ENCODE results near the gene LDLRAD4.

Gene LDLRAD4

DNA sequence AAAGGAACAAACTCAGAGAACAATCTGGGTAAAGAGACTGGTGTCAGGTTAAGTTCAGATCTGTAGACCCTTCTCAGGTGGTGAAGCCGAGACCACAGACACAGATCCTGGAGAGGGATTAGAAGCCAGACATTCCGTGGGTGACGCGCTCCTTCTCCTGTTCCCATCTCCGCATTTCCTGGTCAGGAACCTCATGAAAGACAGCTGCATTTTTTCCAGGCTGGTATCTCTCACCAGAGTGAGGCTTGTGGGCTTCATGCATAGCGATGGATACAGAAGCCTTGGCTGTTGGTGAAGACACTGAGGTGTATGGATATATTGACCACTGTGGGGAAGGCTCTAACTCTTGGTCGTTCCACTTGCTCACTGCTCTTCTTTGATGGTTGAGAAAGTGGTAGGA is 355.2 kb downstream of the LDLRAD4 start:
- DNase-seq (ENCODE audit: low read depth): no peak

DNA sequence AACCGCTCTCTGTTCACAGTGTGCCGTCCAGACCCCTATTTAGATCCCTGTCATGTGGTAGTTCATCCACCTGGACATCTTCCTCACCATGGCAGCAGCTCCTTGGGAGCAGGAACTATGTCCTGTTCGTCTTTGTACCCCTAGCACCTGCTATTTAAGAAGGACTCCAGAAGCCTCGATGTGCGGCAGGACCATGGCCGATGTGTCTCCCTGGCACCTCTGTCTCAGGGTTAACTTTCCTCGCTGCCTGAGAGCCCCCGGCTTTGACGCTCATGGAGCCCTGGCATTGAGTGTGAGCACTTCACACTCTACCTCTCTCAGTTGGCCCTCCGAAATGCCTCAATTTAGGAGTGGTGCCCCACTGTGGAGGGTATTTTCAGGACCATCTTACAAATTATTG is 355.8 kb downstream of the LDLRAD4 start:
- no peak for DNase-seq (ENCODE audit: low read depth)

DNA sequence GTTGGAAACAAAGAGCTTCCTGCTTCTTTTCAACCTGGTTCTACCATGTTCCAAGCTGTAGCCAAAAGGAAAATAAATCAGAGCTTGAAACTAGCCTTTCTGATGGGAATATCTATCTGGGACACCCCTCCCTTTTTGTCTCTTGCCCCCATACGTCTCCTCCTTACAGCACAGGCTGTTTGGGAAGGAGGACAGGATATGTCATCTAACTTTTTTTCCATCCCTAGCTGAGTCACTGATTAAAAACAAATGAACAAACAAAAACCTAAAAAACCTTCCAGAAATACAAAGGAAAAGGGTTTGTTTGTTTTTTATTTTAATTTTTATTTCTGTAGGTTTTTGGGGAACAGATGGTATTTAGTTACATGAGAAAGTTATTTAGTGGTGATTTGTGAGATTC is 356.2 kb downstream of the LDLRAD4 start:
- DNase-seq (ENCODE audit: low read depth): no peak

DNA sequence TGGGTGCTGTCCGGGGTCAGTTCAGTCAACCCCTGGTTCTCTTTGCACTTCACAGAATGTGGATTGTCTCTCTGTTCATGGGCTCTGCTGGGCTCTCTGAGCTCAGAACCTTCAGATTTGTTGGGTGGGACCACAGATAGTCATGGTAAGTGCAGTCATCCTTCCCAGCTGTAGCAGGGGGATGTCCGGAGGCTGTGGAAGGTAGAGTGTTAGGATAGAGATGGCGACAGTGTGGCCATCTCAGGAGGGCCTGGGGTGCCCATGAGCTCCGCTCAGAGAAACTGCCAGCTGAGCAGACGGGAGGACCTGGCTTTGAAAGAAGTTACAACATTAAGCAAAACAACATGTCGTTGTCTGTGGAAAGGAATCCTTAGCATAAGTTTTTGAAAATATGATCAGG is 358.0 kb downstream of the LDLRAD4 start:
- DNase-seq (ENCODE audit: low read depth): no peak

DNA sequence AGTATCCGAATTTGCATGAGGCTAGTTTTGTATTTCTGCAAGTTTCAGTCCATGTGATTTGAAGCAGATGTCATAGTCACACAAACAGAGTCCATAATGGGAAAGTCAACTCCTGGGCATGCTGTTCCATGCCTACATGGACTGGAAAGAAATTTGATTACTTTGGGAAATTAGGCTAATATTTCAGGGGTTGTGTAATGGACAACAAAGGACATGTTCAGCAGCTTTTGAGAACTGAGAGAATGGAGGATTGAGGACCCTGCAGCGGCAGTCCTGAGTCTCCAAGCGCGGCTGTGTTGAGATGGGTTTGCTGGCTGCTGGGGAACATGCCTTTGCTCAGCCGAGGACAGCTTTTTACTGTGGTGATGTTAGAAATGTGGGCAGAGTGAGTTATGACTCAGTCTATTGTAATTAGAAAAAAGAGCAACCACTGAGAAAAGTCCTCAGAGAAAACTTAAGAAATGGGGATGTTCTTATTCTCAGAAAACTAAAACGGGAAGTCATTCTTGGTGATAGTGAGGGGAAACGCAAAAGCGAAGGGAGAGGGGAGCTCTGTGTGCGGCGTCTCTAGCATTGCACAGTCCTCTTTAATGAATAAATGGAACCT is 358.6 kb downstream of the LDLRAD4 start:
- DNase-seq (ENCODE audit: low read depth): peak; percentile 33

DNA sequence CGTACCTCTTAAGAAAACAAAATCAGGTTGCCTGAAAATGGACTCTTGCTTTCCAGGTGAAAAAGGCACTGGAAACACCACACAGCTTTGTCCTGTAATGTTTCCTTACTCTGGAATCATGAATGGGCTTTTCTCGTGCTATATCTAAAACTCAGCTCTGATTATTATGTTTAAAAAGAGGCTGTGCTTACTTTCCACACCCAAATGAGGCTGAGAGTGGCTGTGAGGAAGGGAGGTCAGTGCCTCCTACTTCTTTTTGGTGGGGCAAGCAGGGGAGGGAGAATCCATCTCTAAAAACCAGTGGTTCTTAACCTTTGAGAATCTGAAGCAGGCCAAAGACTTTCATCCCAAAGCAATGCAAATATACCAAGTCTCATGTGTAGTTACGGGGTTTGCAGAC is 359.2 kb downstream of the LDLRAD4 start:
- no peak for DNase-seq (ENCODE audit: low read depth)

DNA sequence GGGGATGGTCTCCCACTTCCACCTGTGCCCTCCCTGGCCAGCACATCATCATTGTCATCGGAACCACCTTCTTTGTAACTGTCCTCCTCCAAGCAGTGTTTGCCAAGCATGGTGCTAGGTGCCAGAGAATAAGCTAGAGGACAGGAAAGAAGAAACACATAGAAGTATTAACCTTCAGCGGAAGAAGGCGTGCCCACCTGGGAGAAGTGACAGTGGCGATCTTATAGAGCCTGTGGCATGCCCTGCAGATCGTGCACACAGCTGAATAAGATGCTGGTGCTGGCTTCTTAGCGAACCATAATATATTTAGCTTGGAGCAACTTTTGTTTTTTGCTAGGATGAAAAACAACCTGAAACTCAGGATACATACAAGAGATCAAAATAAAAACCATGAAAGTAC is 359.8 kb downstream of the LDLRAD4 start:
- DNase-seq (ENCODE audit: low read depth): no peak

DNA sequence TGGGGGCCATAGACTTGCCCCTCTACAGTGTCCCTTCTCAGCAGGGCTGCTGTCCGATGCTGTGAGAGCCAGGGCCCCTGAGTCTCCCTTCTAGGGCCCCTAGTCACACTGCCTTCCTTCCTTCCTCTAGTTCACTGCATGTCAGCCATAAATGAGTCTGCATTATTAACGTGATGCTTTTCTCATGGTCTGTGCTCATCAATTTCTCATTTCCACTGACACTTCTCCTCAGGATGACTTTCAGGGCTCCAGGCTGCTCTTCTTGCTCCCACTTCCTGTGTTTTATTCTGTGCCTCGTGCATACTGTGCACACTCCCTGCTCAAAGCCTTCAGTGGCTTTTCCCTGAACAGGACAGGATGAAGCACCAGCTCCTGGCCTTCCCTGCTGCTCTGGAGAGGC is 361.3 kb downstream of the LDLRAD4 start:
- DNase-seq (ENCODE audit: low read depth): no peak

DNA sequence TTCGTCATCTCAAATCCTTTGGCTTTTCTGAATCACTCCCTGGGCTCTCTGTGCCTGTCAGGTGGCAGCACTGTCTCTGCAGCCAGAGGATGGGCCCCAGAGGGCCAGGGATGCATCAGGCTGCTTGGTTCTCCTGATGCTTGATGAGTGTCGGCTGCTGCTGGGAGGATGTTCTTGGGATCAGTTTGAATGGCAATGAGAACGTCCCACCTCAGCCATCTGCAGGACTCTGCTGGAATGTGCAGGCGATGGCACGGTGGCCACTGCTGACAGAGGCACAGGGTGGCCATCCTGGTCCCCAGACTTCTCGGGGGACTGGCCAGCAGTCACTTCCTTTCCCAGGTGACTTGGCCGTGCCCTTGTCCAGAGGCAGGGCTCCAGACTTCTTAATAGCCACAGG is 361.8 kb downstream of the LDLRAD4 start:
- DNase-seq (ENCODE audit: low read depth): no peak

DNA sequence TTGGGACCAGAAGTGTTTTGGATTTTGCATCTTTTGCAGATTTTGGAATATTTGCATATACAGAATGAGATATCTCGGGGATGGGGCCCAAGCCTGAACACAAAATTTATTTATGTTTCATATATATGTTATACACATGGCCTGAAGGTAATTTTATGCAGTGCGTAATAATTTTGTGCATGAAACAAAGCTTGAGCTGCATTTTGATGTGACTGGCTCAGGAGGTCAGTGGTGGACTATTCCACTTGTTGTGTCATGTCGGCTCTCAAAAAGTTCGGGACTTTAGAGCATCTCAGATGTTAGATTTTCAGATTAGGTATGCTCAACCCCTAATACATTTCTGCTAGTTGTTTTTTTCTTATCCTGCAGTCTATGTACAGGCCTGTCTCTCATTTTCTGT is 362.4 kb downstream of the LDLRAD4 start:
- DNase-seq (ENCODE audit: low read depth): no peak

DNA sequence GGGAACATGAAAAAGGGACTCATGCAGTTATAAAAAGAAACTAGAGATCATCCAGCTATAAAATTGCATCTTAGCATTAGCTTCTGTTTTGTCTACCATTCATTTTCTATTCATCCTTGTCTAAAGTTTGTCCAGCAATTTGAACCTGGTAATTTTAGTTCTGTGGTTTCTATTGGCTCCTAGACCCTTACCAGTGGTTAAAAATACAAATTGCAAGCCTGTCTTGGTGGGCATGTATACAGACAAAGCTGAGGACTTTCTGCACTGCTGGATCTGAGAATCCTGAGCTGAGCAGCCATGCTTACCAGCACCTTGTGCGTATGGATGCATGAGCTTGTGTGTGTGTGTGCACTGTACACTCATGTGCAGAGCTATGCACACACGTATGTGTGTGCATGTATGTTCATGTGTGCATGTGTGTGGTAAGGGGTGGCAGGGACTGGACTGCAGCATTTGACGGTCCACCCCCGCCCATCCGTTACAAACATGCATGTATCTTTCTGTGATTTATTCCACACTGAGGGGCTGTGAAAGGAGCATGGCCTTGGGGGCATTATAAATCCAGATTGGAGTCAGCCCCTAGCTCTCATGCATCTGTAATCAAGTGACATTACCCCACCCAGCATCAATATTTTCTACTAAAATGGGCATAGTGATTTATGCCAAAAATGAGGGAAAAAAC is 363.1 kb downstream of the LDLRAD4 start:
- DNase-seq (ENCODE audit: low read depth): no peak

DNA sequence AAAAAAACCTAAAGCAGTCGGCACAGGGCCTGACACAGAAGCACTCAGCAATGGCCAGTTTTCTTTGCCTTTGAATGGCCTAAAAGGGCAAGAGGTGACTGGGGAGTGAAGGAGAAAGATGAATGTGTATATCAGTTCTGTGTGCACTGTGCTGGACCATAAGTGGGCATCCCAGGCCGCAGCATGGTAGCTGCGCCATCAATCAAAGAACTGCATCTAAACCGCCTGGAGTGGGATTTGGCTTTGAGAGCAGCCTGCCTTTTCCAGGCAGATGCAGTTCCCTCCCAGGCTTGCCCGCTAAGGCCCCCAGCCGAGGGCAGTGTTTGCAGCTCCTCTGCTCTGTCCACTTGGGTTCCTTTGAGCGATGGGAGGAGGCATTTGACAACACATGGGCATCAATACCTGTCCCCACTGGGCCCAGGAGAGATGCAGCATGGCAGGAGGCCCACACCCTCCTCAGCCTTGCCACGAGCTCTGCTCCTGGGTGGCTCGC is 363.7 kb downstream of the LDLRAD4 start:
- DNase-seq (ENCODE audit: low read depth): no peak

DNA sequence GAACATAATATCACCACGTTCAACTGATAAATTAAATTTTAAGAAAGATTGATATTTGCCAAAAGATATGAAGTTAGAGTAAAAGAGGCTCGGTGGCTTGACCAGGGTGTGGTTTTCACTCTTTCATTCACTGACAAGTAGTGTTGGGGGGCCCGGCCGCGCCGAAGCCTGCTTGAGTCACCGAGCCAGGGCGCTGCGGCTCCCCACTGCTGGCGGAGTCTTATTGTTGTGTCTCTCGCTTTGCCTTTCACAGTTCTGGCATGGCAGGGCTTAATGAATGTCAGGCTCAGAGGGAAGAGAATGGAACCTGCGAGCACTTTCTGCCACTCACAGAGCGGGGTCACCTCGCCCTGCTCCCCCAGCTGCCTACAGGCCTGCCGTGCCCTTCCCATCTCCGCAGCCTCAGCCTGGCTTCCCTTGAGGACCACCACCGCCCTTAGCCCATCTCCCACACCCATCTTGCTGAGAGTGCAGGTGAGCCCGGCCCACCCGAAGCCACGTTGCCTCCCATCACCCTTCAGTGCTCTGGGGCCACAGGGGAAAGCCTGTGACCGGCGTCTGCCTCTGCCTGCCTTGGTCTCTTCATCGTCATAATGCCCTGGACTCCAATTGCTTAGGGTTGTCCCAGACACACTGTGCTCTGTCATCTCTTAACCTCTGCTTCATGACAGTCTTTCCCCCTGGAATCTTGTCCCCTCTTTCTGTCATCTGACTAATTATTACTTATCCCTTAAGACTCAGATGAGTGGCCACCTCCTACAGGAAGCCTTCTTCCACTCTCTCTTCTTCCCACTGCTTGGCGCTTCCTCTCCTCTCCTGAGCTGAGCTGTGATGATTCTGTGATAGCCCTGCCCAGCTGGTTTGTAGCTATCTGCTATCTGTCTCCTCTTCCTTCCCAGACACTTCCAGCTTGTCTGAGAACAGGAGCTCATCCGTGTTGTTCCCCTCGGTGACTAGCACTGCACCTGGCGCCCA is 365.3 kb downstream of the LDLRAD4 start:
- DNase-seq (ENCODE audit: low read depth): no peak

DNA sequence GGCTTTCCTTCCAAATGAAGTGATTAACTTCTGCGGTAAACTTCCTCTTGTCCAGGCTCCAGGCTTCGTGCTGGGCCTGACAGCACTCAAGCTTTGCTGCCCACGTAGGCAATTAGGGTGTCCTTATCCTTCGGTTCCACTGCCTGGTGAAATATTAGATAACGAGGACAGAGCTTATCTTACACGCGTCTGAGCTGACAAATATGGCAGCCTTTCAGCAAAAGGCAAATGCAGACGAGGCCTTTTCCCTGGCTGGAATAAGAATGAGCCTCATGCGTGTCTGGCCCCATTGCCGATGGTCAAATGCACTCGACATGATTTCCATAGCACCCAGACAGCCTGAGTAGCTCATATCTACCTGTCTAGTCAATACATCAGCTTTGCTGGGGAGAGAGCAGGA is 366.3 kb downstream of the LDLRAD4 start:
- DNase-seq (ENCODE audit: low read depth): no peak

DNA sequence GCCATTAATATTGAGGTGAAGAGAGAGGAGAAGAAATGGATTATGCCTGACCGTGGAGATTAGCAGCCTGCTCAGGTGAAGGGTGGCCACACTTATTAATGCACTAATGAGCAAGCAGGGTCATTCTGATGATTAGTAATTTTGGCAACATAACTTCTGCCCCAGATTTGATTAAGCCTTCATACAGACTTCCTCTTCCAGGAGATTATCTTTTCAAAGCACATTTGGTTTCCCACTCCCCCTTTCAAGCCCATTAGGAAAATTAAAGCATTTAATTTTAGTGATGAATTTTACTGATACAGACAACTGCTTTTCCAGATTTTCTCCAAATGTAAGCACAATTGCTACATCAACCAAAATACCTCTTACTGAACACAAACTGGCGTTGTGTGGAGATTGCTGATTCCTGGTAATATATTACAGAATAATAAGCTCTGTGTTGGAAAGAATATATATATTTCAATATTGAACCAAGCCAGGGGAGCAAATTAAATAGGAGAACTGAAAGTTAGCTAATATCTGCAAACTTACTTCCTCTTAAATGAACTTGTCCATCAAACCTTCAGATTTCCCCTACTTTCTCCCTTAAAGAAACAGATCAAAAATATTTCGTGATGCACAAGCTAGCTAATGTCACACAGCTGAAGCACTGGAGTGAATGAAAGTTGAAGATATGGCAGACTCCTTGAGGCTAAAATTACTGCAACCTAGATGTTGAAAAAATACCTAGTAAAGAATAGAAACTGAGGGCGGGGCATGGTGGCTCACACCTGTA is 367.0 kb downstream of the LDLRAD4 start:
- no peak for DNase-seq (ENCODE audit: low read depth)

DNA sequence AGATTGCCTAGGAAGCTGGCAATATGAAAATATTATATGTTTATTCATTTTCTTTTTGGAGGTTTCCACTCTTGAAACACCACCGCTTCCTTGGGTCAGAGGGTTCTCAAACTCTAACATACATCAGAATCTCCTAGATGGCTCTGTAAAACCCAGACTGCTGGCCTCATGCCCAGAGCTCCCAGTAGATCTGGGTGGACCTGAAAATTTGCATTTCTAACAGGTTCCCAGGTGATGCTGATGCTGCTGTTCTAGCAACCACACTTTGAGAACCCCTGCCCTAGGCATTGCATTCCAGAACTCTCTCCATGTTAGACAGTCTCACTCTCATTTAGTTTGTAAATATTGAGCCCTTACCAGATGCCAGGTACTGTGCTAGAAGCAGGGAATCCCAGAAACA is 368.4 kb downstream of the LDLRAD4 start:
- no peak for DNase-seq (ENCODE audit: low read depth)

DNA sequence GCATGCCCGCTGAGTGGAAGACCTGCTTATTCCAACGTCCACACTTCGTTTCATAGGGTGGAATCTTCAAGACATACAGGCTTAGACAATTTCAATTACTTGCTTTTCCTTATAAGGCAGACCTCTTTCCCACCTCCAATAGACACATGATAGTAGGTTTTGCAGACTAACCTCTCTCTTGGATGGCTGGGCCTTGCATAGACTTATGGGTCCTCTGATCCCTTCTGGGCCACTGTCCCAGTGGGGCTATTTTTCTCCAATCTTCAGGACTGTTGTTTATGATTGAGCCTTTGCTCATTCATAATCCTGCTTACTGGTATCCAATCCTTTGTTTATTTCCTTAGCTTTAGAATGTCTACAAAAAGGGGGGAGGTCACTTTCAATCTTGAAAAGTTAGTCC is 368.9 kb downstream of the LDLRAD4 start:
- DNase-seq (ENCODE audit: low read depth): no peak

DNA sequence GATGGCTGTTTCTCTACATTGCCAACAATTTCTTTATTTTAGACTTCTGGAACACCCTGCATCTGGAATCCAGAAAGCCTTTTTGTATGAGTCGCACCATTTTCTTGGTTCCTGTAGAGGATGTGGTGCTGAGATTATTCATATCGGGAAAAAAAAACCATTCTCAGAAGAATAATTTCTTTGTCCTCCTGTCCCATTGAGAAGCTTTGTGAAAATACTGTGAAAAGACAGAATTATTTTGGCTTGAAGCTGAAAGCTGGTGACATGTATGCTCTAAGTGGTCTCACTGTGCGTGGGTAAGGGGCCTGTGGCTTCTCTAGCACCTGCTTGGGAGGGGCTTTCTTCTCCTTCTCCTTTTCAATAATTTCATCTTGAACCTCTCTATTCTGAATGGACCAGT is 369.4 kb downstream of the LDLRAD4 start:
- no peak for DNase-seq (ENCODE audit: low read depth)

DNA sequence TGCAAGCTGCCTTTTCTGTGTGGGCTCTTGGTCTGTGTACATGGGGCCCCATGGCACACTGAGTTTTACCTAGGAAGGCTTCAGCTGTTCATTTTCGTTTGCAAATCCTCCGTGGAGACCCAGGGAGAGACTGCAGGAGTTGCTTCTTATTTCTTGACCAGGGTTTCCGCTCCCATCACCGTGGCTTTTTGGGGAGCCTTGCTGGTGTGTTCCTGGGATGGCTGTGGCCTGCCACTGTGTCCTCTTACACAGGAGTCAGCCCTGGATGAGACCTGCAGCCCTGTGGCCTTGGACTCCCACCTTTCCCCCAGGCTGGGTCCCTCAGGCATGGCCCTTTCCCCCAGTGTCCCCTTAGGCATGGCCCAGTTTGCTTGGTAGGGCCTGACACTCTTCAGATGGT is 370.8 kb downstream of the LDLRAD4 start:
- DNase-seq (ENCODE audit: low read depth): no peak

DNA sequence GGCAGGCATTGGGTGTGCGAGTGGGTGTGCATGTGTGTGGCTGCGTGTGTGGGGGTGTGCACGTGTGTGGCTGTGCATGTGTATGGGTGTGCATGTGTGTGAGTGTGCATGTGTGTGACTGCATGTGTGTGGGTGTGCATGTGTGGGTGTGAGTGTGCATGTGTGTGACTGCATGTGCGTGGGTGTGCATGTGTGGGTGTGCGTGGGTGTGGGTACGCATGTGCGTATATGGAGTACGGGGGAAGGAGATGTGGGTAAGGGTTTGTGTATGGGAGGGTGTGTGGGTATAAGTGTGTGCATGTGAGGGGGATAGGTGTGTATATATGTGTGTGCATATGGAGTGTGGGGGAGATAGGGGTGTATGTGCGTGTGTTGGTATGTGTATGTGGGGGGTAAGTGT is 371.4 kb downstream of the LDLRAD4 start:
- DNase-seq (ENCODE audit: low read depth): no peak

DNA sequence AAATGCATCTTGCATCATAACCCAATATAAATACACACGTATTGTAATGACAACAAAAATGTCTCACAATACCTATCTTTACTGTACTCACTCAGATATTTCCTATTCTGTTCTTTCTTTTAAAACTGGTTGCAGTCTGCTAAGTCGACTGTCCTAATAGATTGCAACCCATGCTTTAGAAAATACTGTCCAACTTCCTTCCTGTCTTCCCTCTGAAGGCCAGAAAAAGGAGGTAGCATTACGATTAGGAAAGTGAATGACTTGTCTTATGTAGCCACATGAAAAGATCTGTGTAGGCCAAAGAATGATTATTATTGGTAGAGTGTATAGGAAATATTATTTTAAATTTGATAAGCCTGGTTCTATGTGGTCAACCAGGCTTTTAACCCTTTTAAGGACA is 373.7 kb downstream of the LDLRAD4 start:
- DNase-seq (ENCODE audit: low read depth): no peak

DNA sequence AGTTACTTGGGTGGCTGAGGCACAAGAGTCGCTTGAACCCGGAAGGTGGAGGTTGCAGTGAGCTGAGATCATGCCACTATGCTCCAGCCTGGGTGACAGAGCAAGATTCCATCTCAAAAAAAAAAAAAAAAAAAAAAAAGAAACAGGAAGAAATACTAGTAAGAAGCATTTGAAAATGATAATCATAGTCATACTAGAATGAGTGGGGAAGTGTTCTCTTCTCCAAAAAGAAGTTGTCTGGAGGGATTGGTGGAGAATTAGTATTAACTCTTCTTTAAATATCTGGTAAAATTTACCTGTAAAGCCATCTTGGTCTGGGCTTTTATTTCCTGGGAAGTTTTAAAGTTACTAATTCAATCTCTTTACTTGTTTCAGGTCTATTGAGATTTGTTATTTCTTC is 376.0 kb downstream of the LDLRAD4 start:
- DNase-seq (ENCODE audit: low read depth): no peak
